HG03439 (cell line): Measurements from ENCODE around the gene DTL.

Experiments
- ATAC-seq: cut with Tn5 transposase; IDR thresholded peaks from one replicate; pipeline ENCODE4 v1.9.1; 2021; ENCODE audit warnings: mild to moderate bottlenecking, moderate library complexity; ENCODE audit not compliant: unreplicated experiment

Gene DTL

GRCh38 chr1:212034516-212035122 is 929 bp upstream of the DTL start:
- ATAC-seq = no peak

GRCh38 chr1:212035835-212036605 is 472 bp downstream of the DTL start:
- peak; percentile 20 for ATAC-seq

GRCh38 chr1:212037900-212038299 is 2.4 kb downstream of the DTL start:
- no peak for ATAC-seq

GRCh38 chr1:212039622-212040021 is 4.1 kb downstream of the DTL start:
- ATAC-seq = no peak

- ATAC-seq = no peak
Measured at GRCh38 chr1:212040629-212041412, 5.3 kb downstream of the DTL start.

- no peak for ATAC-seq
Measured at GRCh38 chr1:212042436-212042835, 6.9 kb downstream of the DTL start.

GRCh38 chr1:212044851-212045250 is 9.3 kb downstream of the DTL start:
- ATAC-seq = no peak

- ATAC-seq = no peak
Measured at GRCh38 chr1:212045981-212046380, 10.4 kb downstream of the DTL start.

GRCh38 chr1:212053993-212054392 is 18.4 kb downstream of the DTL start:
- ATAC-seq = no peak

GRCh38 chr1:212055333-212055732 is 19.8 kb downstream of the DTL start:
- ATAC-seq = no peak

GRCh38 chr1:212060632-212061472 is 25.3 kb downstream of the DTL start:
- no peak for ATAC-seq

- no peak for ATAC-seq
Measured at GRCh38 chr1:212062832-212063438, 27.4 kb downstream of the DTL start.

GRCh38 chr1:212067787-212068186 is 32.2 kb downstream of the DTL start:
- ATAC-seq = no peak

GRCh38 chr1:212070720-212071302 is 35.3 kb downstream of the DTL start:
- ATAC-seq = no peak

GRCh38 chr1:212072047-212072446 is 36.5 kb downstream of the DTL start:
- ATAC-seq = no peak

- no peak for ATAC-seq
Measured at GRCh38 chr1:212073490-212073889, 37.9 kb downstream of the DTL start.

- ATAC-seq = no peak
Measured at GRCh38 chr1:212074313-212074712, 38.8 kb downstream of the DTL start.

- no peak for ATAC-seq
Measured at GRCh38 chr1:212074856-212075255, 39.3 kb downstream of the DTL start.

GRCh38 chr1:212077028-212077427 is 41.5 kb downstream of the DTL start:
- ATAC-seq = no peak

GRCh38 chr1:212078826-212079225 is 43.3 kb downstream of the DTL start:
- ATAC-seq = no peak
